ENCODE measurements around the gene PNMT. TPM values are rescaled to one million over a fixed set of nuclear protein-coding genes. Genes with fewer than 3 reads are reported as not detected.

The PNMT gene
- total RNA-seq, 4 donors from 2014 or later, result 3.8 to 5.0 (median 4.7) TPM; not detected in 1

DNA sequence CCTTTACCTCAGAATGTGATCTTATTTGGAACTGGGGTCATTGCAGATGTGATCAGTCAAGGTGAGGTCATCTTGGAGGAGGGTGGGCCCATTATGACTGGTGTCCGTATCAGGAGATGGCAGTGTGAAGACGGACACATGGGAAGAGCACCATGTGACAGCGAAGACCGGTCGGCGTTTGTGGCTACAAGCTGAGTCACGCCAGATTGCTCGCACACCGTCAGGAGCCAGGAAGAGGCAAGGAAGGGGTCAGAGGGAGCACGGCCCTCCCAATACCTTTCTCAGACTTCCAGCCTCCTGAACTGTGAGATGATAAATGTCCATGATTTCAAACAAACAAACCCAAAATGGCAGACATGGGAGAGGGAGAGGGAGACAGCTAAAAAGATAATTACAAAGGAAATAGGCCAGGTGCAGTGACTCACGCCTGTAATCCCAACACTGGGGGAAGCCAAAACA, 18.1 kb upstream of the PNMT start:
- no peak for DNase-seq
- Histone ChIP-seq H3K4me3 (no peak overlapping the region), H3K4me1 (no peaks in the 10 kb centered on the region), H3K9me3 (no peaks in the 10 kb centered on the region), H3K27me3 (no peaks in the 10 kb centered on the region), H3K36me3 (no peaks in the 10 kb centered on the region), H3K27ac (no peak overlapping the region)
- no peak for TF ChIP-seq POLR2A (IDR thresholded peaks at IDR 0.05)
- TF ChIP-seq, protein P1, sequence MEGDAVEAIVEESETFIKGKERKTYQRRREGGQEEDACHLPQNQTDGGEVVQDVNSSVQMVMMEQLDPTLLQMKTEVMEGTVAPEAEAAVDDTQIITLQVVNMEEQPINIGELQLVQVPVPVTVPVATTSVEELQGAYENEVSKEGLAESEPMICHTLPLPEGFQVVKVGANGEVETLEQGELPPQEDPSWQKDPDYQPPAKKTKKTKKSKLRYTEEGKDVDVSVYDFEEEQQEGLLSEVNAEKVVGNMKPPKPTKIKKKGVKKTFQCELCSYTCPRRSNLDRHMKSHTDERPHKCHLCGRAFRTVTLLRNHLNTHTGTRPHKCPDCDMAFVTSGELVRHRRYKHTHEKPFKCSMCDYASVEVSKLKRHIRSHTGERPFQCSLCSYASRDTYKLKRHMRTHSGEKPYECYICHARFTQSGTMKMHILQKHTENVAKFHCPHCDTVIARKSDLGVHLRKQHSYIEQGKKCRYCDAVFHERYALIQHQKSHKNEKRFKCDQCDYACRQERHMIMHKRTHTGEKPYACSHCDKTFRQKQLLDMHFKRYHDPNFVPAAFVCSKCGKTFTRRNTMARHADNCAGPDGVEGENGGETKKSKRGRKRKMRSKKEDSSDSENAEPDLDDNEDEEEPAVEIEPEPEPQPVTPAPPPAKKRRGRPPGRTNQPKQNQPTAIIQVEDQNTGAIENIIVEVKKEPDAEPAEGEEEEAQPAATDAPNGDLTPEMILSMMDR (IDR thresholded peaks at IDR 0.05), result no peak
- intact Hi-C loops (cut with DNase I; ENCODE audit: low total_unique reads), result no loop called here

DNA sequence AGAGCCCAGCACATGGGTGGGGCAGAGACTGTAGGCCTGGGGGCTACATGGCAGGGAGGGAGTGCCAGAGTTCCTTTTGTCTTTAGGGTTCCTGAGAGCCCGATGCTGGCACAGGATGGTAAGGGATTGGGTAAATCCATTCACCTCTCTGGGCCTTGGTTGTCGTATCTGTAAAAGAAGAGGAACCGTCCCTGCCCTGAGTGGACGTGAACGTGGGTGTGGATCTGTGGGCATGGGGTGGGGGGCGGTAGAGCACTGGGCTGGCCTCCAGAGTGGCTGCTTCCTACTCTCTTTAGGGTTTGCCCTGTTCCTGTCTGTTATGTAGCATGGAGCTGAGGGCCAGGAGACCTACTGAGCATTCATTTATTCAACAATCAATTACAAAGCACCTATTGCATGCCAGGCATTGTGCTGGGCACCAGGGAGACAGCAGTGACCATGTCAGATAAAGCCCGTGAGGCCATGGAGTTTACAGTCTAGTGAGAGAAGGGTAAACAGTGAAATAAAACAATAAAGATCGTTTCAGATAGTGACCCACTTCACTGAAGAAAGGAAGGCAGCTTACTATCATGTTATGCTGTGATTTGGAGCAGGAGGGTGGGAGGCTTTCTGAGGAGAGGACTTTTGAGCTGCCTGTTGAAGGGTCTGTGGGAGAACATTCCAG, 16.2 kb upstream of the PNMT start:
- Histone ChIP-seq H3K9me3 (no peaks in the 10 kb centered on the region), H3K4me3 (no peak overlapping the region), H3K27ac (peak overlapping the region in 1 of 2 donors; percentile 15), H3K36me3 (no peaks in the 10 kb centered on the region), H3K4me1 (no peaks in the 10 kb centered on the region), H3K27me3 (no peaks in the 10 kb centered on the region)
- intact Hi-C loops (cut with DNase I; ENCODE audit: low total_unique reads), result no loop called here
- DNase-seq, result no peak
- TF ChIP-seq, protein P1 (IDR thresholded peaks at IDR 0.05), result no peak
- no peak for TF ChIP-seq POLR2A (IDR thresholded peaks at IDR 0.05)

DNA sequence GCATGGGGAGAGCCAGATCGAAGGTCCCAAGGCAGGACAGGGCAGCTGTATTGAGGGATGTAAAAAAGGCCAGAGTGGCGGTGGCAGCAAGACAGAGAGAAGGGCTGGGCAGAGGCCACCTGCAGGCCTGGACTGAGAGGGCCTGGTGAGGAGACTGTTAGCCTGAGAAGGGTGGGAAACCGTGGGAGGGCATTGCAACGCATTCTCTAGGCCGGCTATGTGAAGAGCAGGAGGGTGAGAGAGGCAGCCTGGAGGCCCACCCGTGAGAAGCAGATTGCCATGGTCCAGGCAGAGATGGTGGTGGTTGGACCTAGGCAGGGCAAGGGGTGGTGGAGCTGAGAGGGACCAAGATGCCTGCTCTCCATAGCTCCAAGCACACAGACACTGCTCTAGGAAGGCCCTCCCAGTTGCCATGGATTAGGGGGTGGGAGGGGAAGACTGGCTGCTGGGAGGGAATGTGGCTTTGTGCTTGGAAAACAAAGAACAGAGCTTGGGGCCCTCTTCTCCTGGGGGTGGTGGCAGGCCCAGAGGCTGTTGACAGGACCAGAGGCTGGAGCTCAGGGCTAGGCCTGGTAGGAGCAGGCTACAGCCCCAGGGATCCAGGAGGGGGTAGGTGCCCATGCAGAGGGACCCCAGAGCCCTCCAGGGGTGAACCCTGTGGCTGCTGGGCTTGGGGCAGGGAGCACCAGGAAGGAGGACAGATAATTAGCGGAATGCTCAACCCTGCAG, 15.5 kb upstream of the PNMT start:
- no peak for TF ChIP-seq POLR2A (IDR thresholded peaks at IDR 0.05)
- TF ChIP-seq, protein P1 (IDR thresholded peaks at IDR 0.05), result no peak
- no peak for DNase-seq
- no peak overlapping the region for H3K4me3 ChIP-seq
- no peaks in the 10 kb centered on the region for H3K4me1 ChIP-seq
- no peaks in the 10 kb centered on the region for H3K9me3 ChIP-seq
- H3K27ac ChIP-seq, result peak overlapping the region in 1 of 2 donors; percentile 15
- no peaks in the 10 kb centered on the region for H3K36me3 ChIP-seq
- intact Hi-C loops (cut with DNase I; ENCODE audit: low total_unique reads), result no loop called here
- no peaks in the 10 kb centered on the region for H3K27me3 ChIP-seq

- Histone ChIP-seq H3K9me3 (no peaks in the 10 kb centered on the region), H3K27ac (no peak overlapping the region), H3K36me3 (no peaks in the 10 kb centered on the region), H3K4me1 (no peaks in the 10 kb centered on the region), H3K27me3 (no peaks in the 10 kb centered on the region), H3K4me3 (no peak overlapping the region)
- TF ChIP-seq, protein P1 (IDR thresholded peaks at IDR 0.05), result no peak
- no peak for TF ChIP-seq POLR2A (IDR thresholded peaks at IDR 0.05)
- no peak for DNase-seq
- intact Hi-C loops (cut with DNase I; ENCODE audit: low total_unique reads), result no loop called here
Measured at GRCh38 chr17:39653316-39653661, 15.0 kb upstream of the PNMT start.

- no peaks in the 10 kb centered on the region for H3K9me3 ChIP-seq
- H3K36me3 ChIP-seq, result no peaks in the 10 kb centered on the region
- TF ChIP-seq, protein P1 (IDR thresholded peaks at IDR 0.05), result peak; percentile 35 to 59 (median 42)
- TF ChIP-seq POLR2A (IDR thresholded peaks at IDR 0.05), result no peak
- H3K27ac ChIP-seq, result no peak overlapping the region
- no peak for DNase-seq
- no peaks in the 10 kb centered on the region for H3K27me3 ChIP-seq
- H3K4me3 ChIP-seq, result no peak overlapping the region
- intact Hi-C loops (cut with DNase I; ENCODE audit: low total_unique reads), result no loop called here
- no peaks in the 10 kb centered on the region for H3K4me1 ChIP-seq
Measured at GRCh38 chr17:39653662-39654331, 14.5 kb upstream of the PNMT start.

Measured in uterus (tissue), 4 donors.